ENCODE data around the gene FOXP1. TPM values are rescaled to one million over a fixed set of nuclear protein-coding genes. Genes with fewer than 3 reads are reported as not detected.

FOXP1 gene
- polyA plus RNA-seq, 1 donor (not counting 4 experiments of a cell fraction or from before 2014, with no cell fraction given) = 14.6 TPM

GRCh38 chr3:71177375-71177774 lies 406.2 kb downstream of the FOXP1 start:
- H3K79me2 ChIP-seq (ENCODE audit: control insufficient read depth, insufficient read depth, low read length) = no peaks in the 10 kb centered on the region
- no peaks in the 10 kb centered on the region for H3K9me1 ChIP-seq (ENCODE audit: control insufficient read depth, extremely low read depth, insufficient read depth, low read length)
- FAIRE-seq (no peak), DNase-seq (ENCODE audit: low read depth, low spot score) (no peak)
- H3K9ac ChIP-seq (ENCODE audit: control insufficient read depth, extremely low read depth, insufficient read depth, low read length) = no peak overlapping the region
- no peak overlapping the region for H3K4me3 ChIP-seq (ENCODE audit: control insufficient read depth in 2 of 3, extremely low read depth in 1 of 3, insufficient read depth in 2 of 3, low read depth in 1 of 3, low read length in 3 of 3)
- H2AFZ ChIP-seq (ENCODE audit: control insufficient read depth, low read length) = no peak overlapping the region
- no peak for TF ChIP-seq EZH2 (IDR thresholded peaks at IDR 0.05; ENCODE audit: low read length)
- TF ChIP-seq, protein P1, sequence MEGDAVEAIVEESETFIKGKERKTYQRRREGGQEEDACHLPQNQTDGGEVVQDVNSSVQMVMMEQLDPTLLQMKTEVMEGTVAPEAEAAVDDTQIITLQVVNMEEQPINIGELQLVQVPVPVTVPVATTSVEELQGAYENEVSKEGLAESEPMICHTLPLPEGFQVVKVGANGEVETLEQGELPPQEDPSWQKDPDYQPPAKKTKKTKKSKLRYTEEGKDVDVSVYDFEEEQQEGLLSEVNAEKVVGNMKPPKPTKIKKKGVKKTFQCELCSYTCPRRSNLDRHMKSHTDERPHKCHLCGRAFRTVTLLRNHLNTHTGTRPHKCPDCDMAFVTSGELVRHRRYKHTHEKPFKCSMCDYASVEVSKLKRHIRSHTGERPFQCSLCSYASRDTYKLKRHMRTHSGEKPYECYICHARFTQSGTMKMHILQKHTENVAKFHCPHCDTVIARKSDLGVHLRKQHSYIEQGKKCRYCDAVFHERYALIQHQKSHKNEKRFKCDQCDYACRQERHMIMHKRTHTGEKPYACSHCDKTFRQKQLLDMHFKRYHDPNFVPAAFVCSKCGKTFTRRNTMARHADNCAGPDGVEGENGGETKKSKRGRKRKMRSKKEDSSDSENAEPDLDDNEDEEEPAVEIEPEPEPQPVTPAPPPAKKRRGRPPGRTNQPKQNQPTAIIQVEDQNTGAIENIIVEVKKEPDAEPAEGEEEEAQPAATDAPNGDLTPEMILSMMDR (optimal IDR thresholded peaks at IDR 0.05 in 1 of 3, IDR thresholded peaks at IDR 0.05 in 1 of 3, conservative IDR thresholded peaks at IDR 0.05 in 1 of 3; ENCODE audit: extremely low read depth in 1 of 3, insufficient read depth in 2 of 3, low read length in 3 of 3) = no peak
- no peak overlapping the region for H3K27ac ChIP-seq (ENCODE audit: control insufficient read depth, insufficient read depth, low read length)
- H3K9me3 ChIP-seq (ENCODE audit: control insufficient read depth, low read depth, low read length) = no peaks in the 10 kb centered on the region
- H4K20me1 ChIP-seq (ENCODE audit: control insufficient read depth, extremely low read depth, insufficient read depth, low read length) = no peaks in the 10 kb centered on the region
- no peaks in the 10 kb centered on the region for H3K36me3 ChIP-seq (ENCODE audit: control insufficient read depth in 2 of 2, extremely low read depth in 1 of 2, insufficient read depth in 2 of 2, low read length in 2 of 2)
- H3K27me3 ChIP-seq (ENCODE audit: control insufficient read depth, extremely low read depth, insufficient read depth, low read length) = no peaks in the 10 kb centered on the region
- no peak overlapping the region for H3K4me2 ChIP-seq (ENCODE audit: control insufficient read depth, extremely low read depth, insufficient read depth, low read depth, low read length)
- dilution Hi-C loops (cut with MboI; ENCODE audit: extremely low pct_ligation_motif_present, low sequenced_read_pairs) = no loop called here
- no peaks in the 10 kb centered on the region for H3K4me1 ChIP-seq (ENCODE audit: control insufficient read depth, extremely low read depth, insufficient read depth, low read length)

DNA sequence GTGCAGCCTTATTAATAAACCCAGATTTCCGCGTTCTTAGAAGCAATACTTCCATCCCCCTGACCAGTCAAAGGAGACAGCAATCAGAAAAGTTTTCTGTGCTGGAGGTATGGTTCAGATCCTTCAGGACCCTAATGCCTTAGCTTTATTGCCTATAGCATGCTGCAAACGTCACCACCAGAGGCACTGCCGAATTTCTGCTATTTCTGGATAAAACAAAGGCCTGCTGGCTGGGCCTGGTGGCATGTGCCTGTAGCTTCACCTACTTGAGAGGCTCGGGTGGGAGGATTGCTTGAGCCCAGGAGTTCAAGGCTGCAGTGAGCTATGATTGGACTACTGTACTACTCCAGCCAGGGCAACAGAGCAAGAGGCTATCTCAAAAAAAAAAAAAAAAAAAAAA lies 407.2 kb downstream of the FOXP1 start:
- Histone ChIP-seq H3K4me2 (ENCODE audit: control insufficient read depth, extremely low read depth, insufficient read depth, low read depth, low read length) (no peak overlapping the region), H3K9me1 (ENCODE audit: control insufficient read depth, extremely low read depth, insufficient read depth, low read length) (no peaks in the 10 kb centered on the region), H3K4me3 (ENCODE audit: control insufficient read depth in 2 of 3, extremely low read depth in 1 of 3, insufficient read depth in 2 of 3, low read depth in 1 of 3, low read length in 3 of 3) (no peak overlapping the region), H4K20me1 (ENCODE audit: control insufficient read depth, extremely low read depth, insufficient read depth, low read length) (no peaks in the 10 kb centered on the region), H3K27ac (ENCODE audit: control insufficient read depth, insufficient read depth, low read length) (no peak overlapping the region), H3K9me3 (ENCODE audit: control insufficient read depth, low read depth, low read length) (no peaks in the 10 kb centered on the region), H3K9ac (ENCODE audit: control insufficient read depth, extremely low read depth, insufficient read depth, low read length) (no peak overlapping the region), H3K36me3 (ENCODE audit: control insufficient read depth in 2 of 2, extremely low read depth in 1 of 2, insufficient read depth in 2 of 2, low read length in 2 of 2) (no peaks in the 10 kb centered on the region), H3K4me1 (ENCODE audit: control insufficient read depth, extremely low read depth, insufficient read depth, low read length) (no peaks in the 10 kb centered on the region), H2AFZ (ENCODE audit: control insufficient read depth, low read length) (no peak overlapping the region), H3K79me2 (ENCODE audit: control insufficient read depth, insufficient read depth, low read length) (no peaks in the 10 kb centered on the region), H3K27me3 (ENCODE audit: control insufficient read depth, extremely low read depth, insufficient read depth, low read length) (no peaks in the 10 kb centered on the region)
- TF ChIP-seq, protein P1 (optimal IDR thresholded peaks at IDR 0.05 in 1 of 3, IDR thresholded peaks at IDR 0.05 in 1 of 3, conservative IDR thresholded peaks at IDR 0.05 in 1 of 3; ENCODE audit: extremely low read depth in 1 of 3, insufficient read depth in 2 of 3, low read length in 3 of 3) = no peak
- no peak for TF ChIP-seq EZH2 (IDR thresholded peaks at IDR 0.05; ENCODE audit: low read length)
- FAIRE-seq (no peak), DNase-seq (ENCODE audit: low read depth, low spot score) (no peak)
- dilution Hi-C loops (cut with MboI; ENCODE audit: extremely low pct_ligation_motif_present, low sequenced_read_pairs) = no loop called here

All from keratinocyte (primary cell).